ENCODE results near the gene OTUD5.
"Not testable (repeated sequence)": the region's sequence is repeated elsewhere in the genome, so short reads cannot be mapped to it uniquely, and the experiment has no call there.

The OTUD5 gene

GRCh38 chrX:48890296-48890925 is 67.0 kb downstream of the OTUD5 start:
- no peak for DNase-seq (ENCODE audit: low read depth)

DNA sequence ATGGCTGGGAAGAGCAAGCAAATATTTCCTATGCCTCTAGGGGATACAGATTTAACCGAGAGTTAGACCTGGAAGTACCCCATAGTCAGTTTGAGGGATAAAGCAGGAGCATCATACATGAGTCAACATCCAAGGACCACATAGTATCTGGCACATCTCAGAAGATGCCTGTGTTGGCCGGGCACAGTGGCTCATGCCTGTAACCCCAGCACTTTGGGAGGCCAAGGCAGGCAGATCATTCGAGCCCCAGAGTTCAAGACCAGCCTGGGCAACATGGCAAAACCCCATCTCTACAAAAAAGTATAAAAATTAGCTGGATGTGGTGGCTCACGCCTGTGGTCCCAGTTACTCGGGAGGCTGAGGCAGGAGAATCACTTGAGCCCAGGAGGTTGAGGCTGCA is 70.8 kb downstream of the OTUD5 start:
- not testable (repeated sequence) for DNase-seq (ENCODE audit: low read depth)

DNA sequence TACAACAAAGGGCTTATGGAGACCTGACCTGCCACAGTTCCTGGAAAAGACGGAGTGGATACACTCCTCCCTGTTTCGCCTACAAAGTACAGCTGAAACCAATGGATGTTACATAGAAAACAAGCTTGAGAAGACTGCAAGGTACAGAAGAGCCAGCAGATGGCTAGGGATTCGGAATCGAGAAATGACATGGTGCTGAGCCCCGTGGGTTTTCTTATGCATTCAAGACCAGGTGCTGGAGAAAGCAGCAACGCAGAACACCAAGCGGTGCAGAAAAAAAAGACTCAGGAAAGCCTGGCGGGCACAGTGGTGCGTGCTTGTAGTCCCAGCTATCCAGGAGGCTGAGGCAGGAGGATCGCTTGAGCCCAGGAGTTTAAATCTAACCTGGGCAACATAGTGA is 73.7 kb downstream of the OTUD5 start:
- DNase-seq (ENCODE audit: low read depth), result no peak

DNA sequence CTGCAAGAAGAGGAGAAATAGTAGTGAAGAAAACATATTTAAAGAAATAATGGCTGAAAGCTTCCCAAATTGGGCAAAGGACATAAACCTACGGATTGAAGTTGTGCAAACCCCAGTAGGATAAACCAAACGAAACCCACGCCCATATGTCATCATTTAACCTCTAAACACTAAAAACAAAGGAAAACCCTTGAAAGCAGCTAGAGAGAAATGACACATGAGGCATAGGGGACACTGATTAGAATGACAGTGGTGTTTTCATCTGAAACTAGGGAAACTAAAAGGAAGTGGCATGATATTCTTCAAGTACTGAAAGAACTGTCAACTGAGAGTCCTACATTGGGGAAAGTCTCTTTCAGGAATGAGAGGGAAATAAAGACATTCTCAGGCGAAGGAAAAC is 80.5 kb downstream of the OTUD5 start:
- not testable (repeated sequence) for DNase-seq (ENCODE audit: low read depth)
